NCI-H526 treated with DMSO at 0.1 percent for 48 hours (cell line): Measurements from ENCODE around the gene CDC25B.

Experiments used
- DNase-seq: peaks from one replicate; lab custom pipeline; 2025; lab: John Stamatoyannopoulos, UW

CDC25B gene

DNA sequence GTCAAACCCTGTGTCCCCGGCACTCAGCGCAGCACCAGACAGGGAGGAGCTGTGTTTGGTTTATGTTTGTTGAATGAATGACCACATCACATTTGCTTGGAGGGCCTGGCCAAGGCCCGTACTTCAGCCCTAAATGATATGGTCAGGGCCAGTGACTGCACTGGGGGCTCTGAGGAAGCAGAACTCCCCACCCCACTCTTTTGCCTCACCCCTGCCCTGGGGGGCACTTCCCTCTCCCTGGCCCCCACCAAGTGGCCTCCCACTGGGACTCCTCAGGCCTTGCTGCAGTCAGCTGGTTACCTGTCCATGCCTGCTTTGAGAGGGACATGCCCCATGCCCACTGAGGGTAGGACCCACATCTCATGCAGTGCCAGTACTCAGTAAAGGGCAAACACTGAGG, 31.5 kb upstream of the CDC25B start:
- no peak for DNase-seq

DNA sequence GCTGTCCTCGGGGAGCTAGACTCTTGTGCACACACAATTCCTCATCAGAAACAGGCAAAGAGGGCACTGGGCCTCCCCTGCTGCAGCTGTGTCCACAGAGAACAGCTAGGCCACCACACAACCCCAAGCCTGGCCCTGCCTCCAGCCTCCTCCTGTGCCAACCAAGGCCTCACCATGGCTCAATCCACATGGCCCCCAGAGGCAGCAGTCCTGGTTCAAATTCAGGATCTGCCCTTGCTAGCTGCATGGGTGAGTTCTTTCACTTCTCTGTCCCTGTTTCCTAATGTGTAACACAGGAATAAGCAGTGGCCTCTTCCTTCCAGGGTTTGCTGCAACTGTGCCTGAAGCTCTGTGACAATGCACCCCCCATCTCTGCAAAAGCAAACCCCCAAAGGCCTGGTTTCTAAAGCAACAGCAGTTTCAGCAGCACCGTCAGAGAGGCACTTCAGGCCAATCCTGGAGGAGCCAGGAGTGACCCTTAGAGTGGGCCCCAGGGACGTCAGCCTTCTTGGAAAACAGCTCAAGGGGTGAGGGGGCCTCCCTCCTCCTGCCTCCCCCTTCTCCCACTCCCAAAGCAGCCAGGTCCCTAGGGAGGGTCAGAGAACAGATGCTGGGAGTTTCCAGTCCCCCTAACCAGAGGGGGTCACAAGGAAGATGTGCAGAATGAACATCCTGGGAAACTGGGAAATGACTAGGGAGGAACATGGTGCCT, 30.8 kb upstream of the CDC25B start:
- DNase-seq, result no peak

DNA sequence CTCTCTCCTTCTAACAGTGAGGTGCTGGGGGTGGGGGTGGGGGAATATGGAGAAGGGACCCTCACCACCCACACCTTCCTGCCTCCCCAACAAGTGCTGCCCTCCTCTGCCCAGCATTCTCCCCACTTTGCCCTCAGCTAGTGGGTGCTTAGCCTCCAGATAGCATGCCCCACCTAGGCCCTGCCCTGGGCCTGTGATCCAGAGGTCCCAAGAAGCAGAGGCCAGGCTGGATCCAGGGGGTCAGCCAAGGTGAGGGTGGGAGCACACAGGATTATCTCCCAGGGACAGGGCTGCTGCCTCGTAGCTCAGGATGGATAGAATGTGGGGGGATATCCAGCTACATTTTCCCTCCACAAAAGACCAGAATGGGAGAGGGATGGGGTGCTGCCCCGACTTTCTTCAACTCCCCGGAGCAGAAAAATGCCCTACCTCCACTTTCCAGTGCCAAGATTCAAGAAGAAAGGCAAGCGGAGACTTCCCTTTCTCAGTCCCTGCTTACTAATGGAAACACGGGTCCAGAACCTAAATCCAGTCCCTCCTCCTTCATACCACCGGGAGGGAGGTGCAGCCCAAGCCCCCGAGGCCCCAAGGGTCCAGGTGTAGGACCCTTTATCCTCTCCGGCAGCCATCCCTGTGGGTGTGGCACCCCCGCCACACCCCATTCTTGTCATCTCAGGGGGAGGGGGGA, 29.5 kb upstream of the CDC25B start:
- no peak for DNase-seq

- DNase-seq, result no peak
Observed at GRCh38 chr20:3767110-3767426, 29.0 kb upstream of the CDC25B start.

DNA sequence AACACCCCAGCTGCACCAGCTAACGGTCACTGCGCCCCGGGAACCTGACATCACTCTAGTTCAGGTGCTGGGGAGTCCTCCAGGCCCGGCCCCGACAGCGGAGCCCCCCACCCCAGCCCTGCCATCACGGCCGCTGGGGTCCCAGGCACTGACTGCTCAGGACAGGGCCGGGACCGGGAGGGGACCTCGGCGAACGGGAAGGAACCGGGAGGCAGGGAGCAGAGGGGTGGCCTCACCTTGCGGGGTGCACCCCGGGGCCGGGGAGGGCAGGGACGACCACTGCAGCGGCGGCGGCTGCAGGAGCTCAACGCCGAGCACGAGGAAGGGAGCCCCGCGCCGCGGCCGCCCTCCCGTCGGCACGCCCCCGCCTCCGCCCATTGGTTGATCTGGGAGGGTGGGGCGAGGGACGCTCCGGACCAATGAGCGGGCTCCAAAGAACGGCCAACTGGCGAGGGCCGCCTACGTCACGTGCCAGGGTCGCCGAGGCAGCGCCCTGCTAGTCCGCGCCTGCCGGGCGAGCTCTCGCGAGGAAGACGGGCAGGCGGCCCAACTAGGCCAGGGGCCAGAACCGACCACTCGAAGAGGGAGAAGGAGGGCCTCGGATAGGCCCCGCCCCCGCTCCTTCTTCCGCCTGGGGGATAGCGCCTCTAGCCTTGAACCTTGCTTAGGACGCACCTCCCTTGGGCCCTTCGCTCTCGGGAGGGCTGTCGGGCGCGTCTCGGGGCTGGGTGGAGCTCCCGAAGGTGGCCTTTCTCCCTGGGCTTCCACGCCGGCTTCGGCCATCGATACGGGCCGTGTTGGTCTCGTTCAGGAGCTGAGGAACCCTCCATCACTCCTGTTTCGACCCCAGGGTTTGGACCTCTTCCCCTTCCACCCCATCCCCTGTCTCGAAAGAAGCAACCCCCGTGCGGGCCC, 28.4 kb upstream of the CDC25B start, which contains the start of gene ADISSP:
ADISSP (minus strand) TSS at position 327 of the 915 bp plus-strand sequence. CDS start 7,653 bp downstream, outside the sequence.
- peak; percentile 96 for DNase-seq

DNA sequence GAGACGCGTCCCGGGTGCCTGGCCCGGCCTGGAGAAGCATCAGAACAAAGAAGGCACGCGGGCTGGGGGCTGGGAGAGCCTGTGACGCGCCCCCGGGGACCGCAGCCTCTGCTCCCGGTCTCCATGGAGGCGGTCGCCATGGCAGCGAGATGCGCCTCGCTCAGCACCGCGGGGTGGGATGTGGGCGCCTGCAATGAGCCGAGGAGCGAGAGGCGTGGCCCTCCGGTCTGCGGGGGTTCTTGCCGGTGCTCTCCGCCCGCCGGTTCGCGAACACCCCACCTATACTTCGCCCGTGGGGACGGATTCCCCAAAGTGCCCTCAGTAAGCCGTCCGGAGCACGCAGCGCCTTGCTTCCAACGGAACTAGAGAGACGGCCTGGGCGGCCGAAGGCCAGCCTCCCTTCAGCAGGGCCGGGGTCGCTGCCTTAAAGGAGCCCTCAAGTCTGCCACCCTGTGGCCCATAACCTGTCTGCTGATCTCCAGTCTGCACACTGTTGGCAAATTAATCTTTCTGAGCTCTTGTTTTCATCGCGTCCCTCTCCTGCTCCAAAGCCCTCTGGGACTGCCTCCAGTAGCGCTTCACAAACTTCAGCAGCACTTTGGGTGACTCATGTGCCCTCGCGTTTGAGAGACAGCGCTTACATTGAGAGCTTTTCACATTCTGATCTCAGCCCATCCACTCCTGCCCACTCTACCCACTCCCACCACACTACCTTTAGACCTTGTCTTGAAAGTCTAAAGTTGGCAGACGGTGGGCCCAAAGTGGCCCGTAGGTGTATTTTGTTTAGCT, 27.6 kb upstream of the CDC25B start:
- peak; percentile 74 for DNase-seq

GRCh38 chr20:3771552-3772058, 24.5 kb upstream of the CDC25B start:
- DNase-seq, result no peak

- DNase-seq, result no peak
Observed at GRCh38 chr20:3775457-3776108, 20.5 kb upstream of the CDC25B start.

GRCh38 chr20:3777381-3777715, 18.8 kb upstream of the CDC25B start:
- DNase-seq, result no peak

DNA sequence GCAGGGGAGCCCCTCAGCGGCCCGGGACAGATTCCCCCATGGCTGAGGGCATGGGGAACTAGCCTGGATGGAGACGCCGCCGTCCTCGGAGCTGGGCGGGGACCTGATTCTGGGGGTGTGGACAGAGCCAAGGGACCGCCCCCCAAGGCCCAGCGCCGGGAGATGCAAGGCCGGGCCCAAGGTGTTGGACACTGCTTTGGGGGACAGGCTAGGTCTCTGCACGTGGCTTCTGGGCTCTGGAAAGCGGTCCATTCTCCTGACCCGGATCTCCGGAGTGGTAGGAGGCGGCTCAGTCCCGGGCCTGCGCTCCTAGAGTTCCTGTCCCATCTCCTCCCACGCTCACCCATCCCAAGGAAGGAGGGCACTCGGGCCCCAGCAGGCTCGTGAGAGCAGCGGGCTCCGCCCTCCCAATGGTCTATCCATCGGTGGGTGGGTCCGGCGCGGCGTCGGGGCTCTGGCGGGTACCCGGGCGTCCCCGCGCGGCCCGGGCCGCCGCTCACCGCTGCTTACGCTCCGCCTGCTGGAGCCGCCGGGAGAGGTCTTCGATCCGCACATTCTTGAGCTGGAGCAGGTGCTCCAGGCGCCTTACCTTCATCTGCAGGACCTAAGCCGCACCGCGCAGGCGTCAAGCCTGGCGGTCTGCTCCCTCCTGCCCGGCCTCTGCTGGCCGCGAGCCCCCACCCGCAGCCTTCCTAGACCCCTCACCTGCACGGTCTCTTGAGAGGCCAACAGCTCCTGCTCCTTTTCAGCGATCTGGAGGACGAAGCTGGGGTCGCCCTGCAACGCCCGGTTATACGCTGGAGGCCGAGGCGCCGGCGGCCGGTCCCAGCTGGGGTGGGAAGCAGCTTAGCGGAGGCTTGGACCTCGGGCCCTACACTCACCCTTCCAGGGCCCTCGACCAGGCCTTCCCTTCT, 18.1 kb upstream of the CDC25B start:
- peak; percentile 57 for DNase-seq

DNA sequence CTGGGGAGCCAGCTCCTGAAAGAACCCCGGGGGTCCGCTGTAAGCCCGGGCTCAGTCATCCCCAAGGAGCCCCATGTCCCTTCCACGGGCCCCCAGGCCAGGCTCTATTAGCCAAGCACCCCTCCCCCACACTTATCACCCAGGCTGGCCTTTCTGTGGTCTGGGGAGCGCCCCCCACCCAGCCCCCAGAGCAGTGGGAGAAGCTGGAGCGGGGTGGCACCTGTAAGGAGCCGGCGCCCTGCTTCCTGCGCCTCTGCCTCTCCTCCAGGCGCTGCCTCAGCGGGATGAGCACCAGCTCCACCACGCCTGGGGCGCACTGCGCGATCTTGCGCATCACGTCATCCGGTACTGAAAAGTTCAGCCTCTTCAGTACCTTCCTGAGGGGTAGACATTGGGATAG, 17.1 kb upstream of the CDC25B start:
- no peak for DNase-seq

DNA sequence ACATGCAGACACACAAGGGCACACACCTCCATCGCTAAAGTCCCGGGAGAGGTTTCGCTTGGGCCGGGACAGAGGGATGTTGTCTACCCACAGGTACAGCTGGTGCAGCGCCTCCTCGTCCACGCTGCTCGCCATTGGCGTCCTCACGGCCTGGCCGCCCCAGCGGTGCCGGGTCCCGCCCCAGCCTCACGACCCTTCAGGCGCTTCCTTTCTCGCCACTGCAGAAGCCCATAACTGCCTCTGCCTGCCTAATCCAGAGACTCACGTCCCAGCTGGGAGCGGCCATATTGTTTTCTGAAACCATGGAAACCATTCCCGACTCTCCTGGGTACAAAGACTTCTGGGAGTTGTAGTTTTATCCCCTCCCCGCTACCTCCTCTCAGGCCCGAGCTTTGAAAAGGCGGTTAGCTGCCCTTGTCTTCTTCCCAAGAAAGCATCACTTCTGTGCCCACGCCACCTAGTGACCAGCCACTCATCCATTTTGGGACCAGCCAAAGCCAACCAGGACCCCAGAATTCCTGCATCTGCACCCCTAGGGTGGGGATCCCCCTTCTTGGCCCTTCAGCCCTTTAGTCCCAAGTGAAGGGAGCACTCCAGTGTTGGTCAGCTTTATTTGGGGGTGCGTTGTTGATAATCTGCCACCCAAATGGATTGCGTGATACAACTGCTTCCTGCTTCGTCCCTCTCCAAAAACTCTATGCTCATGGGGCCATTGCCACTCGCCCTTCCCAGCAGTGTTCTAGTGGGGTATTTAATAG, 14.8 kb upstream of the CDC25B start, which contains the start of gene SPEF1:
SPEF1 (minus strand) TSS at position 296 of the 758 bp plus-strand sequence; CDS start at position 135, 161 bp downstream.
- peak; percentile 94 for DNase-seq

DNA sequence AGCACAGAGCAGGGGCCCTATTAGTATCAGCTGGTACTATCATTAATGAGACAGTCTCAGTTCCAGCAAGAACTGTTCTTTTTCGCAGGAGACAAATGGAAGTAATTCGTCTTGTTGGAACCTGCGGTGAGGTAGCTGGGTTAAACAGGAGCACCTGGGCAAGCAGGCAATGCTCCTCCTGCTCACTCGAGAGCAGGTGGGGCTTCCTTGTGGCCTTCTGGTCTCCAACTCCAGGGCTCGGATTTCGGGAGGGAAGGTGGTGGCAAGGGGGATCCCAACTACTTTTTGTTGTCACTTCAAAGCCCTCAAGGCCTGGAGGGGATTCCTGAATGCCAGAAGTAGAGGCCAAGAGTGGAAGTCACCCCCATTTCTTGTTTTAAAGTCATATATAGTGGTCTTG, 13.5 kb upstream of the CDC25B start:
- no peak for DNase-seq

- no peak for DNase-seq
Observed at GRCh38 chr20:3783068-3783489, 13.0 kb upstream of the CDC25B start.

DNA sequence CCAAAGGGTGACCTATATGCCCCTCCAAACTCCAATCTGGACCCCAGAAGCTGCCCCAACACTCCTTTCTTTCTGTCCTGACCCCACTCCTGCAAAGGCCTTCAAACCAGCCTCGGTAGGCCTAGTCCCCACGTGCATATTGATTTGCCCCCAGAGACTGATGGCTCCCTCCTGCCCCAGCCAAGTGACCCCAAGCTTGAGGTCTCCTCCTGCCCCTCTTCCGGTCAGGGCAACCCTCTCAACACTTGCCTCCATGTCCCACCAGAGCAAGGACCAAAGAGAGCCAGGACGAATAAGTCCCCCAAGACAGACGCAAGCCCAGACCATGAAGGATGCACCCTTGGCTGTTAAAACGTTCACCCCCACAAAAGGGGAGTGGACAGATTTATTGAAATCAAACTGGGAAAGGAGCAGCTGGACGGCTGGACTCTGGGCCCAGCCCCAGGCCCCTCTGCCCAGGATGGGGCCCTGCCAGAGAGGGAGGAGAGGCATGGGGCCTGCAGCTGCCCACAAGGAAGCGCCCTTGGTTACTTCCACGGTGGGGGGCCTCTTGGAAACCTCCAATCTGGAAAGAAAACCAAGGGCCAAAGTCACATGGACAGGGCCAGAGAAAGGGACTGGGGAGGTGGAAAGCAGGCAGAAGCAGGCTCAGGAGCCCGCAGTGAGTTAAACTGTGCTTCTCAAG, 12.5 kb upstream of the CDC25B start:
- no peak for DNase-seq

DNA sequence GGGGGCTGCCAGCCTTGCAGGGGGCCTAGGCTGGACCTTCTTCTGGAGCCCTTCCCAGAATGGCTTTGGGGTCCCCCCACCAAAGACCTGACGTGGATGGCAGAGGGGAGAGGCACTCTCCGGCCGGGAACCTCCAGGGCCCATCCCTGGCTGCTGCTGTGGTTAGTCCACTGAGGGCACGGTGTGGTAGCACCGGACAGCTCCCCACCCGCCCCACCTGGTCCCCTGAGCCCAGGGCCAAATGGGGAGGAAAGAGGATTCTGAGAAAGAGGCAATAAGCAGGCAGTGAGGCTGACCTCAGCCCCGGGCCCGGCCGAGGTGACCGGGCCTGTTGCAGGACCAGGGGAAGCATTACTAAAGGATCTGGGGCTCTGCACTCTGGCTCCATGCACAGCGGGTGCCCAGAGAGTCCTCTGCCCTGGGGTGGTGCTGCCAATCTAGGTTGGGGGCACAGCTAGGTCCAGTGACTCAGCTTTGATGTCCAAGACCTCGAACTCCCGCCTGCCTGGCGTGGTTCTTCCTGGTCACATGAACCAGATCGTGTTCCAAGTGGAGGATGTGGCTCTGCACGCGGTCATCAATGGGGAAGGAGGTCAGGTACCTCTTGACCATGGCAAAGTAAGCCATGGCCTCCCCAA, 11.8 kb upstream of the CDC25B start:
- no peak for DNase-seq

DNA sequence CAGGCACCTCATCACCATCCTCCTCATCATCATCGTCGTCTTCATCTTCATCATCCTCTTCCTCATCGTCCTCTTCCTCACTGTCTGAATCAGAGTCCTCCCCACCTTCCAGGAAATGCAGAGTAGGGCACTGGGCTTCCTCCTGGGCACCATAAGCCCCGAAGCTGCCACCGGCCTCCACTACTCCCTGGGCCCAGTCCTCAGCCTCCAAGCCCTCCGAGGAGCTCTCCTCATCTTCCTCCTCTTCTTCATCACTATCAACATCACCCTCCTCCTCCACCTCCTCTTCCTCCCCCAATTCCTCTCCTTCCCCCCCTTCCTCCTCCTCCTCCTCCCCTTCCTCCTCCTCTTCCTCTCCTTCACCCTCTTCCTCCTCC, 11.3 kb upstream of the CDC25B start:
- DNase-seq, result no peak
